GM19452 (cell line): Measurements from ENCODE around the gene CYFIP1.

Experiments used
- ATAC-seq: cut with Tn5 transposase; IDR thresholded peaks from one replicate; pipeline ENCODE4 v1.9.1; 2021; ENCODE audit not compliant: unreplicated experiment

The CYFIP1 gene

DNA sequence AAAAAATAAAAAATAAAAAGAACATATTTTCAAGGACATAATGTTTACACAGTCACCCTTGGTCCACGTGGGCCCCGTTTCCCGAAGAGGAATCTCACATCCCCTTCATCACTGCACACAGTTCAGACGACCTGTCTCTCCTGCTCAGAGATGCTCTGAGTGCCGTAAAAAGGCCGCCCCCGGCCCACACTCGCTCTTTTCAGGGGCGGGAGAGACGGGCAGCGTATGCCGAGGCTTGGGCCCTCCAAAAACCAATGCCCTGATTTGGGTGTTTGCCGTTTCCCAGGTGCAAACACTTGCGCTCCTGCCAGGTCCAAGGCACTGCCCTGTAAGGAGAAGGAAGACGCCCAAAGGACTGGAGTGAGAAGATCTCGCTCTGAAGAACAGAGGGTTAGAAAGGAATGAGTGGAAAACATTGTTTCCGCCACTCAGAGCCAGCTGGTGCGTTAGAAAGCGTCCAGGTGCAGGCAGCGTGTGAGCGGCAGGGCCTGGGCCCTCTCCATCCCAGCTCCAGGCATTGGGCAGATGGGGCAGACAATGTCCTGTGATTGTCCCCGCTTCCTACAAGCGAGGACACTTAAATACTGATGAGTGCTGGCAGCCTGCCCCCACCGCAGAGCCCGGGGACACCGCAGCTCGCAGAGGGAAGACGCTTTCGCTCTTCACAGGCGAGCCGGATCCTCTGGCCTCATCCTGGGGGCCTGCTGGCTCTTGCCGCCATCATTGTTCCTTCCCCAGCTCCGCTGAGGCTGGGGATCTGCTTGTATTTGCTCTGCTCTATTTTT, 88.5 kb downstream of the CYFIP1 start:
- ATAC-seq, result no peak

DNA sequence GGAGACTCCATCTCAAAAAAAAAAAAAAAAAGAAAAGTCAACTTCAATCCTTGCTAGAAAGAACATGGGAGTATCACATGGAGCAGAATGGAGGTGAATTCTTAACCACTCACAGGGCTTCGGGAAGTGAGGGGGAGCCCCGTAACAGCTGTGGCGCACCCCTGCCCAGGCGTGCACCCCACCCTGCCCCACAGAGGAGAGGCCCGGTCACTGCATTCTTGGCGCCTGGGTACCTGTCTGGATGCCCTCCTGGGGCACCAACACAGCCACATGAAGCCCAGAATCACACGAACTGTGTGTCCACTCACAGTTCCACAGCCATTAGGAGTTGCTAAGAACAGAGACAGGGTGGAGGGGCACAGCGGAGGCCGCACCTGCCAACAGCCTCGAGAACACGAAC, 89.9 kb downstream of the CYFIP1 start:
- ATAC-seq, result no peak

DNA sequence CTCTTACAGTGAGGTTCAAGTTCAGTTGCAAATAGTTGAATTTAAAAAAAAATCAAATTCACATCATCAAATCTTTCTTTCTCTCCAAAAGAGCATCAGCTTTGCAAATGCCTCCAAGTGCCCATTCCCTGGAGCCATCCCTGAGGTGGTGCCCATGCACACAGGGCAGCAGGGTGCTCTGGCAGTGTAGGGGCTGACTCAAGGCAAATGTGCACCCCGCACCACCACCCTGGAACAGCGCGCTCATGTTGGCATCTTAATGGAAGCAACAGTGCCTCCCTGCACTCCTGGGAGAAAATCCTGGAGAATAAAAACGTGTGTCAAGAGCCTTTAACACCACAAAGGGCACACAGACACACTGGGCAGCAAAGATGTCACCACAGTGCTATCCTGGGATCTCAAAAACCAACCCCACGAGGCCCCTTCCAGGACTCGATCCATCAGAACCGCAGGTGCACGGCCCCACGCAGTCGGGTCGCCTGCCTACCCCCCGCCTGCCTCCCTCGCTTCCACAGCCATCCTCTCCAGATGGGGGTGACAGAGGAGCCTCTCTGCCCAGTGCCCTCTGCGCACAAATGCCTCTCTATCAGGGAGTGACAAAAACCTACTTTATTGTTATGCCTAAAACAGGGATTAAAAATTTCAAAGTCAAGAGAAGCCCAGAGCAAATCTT, 90.9 kb downstream of the CYFIP1 start:
- ATAC-seq, result no peak

DNA sequence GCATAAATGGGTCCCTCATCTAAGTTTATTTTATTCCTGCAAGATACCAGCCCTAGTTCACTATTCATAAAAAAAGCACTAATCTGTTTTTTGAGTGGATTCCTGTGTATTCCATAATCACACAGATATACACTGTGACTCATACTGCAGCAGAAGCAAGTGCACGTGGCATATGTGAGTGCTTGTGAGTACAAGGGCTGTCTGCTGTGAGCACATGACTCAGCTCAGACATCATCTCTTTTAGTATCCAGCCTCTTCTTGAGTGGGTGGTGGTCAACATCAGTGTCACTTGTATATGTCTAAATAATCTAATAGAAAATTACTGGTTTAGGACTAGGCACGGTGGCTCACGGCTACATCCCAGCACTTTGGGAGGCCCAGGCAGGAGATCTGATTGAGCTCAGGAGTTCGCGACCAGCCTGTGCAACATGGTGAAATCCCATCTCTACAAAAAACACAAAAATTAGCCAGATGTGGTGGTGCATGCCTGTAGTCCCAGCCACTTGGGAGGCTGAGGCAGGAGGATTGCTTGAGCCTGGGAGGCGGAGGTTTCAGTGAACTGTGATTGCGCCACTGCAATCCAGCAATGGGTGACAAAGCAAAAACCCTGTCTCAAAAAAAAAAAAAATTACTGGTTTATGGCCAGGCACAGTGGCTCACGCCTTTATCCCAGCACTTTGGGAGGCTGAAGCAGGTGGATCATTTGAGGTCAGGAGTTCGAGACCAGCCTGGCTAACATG, 91.9 kb downstream of the CYFIP1 start:
- ATAC-seq, result no peak

DNA sequence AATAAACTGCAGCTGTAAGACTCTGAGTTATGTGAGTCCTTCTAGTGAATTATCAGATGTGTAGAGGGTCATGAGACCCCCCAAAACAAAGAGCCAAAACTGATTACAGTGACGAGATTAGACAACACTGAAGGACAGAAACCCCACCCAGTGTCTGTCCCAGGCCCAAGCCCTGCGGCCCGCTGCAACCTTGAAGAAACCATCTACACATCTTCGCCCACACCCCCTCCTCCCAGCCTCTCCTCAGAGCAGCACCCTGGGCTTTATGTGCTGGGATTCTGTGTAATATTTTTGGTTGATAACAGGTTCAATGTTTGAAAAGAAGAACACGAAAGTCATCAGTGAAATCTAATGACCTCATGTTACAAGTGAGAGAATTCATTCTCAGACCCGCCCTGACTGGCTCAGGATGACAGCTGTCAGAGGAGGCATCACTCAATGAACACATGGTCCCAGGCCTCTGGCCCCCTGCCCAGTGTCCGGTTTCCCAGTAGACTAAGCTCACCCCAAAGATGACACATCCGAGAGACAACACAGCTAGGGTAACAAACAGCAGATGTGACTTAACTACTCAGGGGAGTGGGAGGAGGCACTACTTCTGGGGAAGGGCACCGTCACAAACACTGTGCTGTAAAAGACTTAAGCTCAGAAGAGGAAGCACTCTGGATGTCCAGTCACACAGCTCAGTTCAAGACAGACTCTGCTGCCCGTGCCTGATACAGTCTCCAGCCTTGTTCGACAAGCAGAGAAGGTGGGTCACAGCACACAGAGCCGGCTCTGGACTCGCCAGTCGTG, 92.8 kb downstream of the CYFIP1 start:
- ATAC-seq, result no peak

DNA sequence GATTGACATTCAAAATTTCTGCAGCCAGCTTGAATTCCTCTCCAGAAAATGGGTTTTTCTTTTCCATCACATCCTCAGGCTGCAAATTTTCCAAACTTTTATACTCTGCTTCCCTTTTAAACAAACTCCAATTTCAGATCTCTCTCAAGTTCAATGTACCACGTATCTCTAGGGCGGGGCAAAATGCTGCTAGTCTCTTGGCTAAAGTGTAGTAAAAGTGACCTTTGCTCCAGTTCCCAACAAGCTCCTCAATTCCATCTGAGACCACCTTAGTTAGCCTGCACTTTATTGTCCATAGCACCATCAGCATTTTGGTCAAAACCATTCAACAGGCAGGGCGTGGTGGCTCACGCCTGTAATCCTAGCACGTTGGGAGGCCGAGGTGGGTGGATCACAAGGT, 95.0 kb downstream of the CYFIP1 start:
- ATAC-seq, result no peak

DNA sequence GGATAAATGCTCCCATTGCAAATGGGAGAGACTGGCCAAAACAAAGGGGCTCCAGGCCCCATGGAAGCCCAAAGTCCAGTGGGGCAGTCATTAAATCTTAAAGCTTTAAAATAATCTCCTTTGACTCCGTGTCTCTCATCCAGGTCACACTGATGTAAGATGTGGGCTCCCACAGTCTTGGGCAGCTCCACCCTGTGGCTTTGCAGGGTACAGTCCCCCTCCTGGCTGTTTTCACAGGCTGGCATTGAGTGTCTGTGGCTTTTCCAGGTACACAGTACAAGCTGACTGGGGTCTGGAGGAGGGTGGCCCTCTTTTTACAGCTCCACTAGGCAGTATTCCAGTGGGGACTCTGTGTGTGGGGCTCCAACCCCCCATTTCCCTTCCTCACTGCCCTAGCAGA, 95.8 kb downstream of the CYFIP1 start:
- no peak for ATAC-seq

DNA sequence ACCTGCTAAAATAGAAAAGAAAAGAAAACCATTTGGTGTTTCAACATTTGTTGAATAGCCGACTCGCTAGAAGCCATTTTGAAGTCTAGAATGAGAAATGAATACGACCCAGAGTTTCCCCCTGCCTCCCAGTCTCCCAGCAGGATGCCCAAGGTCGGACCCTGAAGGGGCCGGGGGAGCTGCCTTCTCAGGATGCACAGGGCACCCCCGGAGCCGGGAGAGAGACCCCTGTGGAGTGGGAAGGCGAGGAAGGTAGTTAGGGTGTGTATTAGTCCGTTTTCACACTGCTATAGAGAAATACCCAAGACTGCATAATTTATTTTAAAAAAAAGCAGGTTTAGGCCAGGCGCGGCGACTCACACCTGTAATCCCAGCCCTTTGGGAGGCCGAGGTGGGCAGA, 97.0 kb downstream of the CYFIP1 start:
- no peak for ATAC-seq

DNA sequence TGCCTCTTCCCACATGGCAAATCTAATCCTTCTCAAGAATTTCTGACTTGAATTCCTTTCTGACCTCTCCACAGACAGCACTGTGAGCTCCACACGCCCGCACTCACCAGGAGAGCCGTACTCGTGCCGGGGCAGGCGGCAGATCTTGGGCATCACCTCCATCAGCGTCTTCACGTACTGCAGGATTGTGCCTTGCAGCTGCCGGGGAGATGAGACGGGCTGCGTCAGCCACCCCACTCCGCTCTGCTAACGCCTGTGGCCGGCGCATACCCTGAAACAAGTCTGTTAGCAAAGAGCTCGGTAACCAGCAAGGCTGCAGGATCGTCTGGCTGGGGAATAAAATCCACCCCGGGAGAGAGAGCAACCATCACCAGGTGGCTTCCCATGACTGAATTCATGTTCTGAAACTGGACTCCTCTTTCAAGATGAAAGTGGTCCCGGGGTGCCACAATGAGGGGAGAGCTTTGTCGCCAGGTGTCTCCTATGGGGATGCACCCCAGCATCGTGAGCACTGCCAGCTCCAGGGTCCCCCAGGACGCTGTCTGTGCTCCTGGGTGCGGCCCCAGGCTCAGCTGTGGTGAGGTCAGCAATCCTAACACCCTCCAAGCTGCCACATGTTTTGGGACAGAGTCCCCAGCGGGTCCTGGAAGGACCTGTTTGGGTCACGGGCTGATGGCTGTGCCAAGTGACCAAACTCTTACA, 98.3 kb downstream of the CYFIP1 start:
- no peak for ATAC-seq

DNA sequence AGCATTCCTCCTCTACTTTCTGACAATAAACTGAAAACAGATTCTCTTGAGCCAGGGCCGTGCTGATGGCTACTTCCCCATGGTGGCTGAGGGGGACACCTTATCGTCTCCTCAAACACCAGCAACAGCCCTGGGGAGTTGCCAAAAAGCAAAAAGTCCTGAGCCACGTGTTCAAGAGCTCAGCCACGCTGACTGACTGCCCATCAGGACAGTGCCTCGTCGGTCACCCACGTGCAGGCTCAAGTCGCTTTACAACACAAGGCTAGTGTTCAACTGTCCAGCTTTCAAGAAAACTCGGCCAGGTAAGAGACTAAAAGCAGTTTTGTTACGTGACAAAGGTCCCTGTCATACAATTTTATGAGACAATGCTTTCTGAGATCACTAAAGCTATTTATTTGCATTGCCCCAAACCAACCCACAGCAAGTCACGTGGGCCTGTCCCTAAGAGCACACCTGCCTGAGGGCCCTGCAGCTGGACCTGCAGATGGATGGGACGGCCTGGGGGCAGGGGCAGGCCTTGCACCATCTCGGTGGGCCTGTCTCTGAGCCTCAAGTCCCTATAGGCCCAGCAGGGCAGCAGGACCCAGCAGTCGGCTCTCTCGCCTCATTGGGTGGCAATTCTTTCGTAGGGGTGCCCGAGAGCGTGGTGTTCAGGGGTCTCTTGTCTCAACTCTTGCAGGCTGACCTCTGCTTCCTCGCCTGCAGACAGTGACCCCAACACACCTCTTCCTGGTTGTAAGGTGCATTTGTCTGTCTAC, 99.0 kb downstream of the CYFIP1 start:
- no peak for ATAC-seq

DNA sequence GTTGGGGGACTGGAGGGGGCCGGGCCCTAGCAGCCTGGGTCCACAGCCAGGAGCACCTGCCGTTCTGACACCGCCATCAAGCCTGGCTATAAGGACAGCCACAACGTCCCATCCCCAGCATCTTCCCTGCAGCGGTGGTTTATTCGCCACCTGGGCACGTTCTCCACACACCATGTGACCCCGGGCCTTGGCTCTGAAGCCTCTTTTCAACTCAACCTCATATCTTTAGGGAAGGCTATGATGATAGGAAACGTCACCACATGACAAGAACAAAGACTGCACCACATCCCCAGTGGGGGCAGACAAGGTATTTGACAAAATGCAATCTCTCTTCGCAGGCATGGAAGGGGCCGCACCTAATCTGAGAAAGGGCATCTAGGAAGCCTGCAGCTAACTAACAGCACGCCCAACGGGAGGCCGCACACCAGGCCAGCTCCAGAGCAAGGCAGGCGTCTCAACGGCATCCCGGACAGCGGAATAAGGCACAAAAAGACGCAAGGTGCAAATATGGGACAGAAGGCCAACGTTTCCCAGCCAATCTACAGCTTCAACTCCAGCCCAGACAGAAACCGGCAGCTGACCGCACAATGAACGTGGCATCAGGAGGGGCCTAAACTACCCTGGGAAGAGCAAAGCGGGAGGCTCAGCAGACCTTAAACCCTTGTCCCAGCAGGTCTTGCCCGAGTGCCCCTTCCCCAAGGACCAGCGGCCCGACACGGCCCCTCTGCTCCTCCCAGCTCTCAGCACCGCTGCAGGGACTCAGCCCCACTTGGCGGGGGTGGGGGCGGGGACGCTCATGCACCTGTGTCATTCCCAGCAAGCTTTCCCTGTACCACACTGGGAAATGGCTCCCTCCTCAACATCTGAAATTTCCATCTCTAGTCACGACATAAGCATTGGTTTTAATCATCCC, 99.8 kb downstream of the CYFIP1 start:
- ATAC-seq, result no peak

DNA sequence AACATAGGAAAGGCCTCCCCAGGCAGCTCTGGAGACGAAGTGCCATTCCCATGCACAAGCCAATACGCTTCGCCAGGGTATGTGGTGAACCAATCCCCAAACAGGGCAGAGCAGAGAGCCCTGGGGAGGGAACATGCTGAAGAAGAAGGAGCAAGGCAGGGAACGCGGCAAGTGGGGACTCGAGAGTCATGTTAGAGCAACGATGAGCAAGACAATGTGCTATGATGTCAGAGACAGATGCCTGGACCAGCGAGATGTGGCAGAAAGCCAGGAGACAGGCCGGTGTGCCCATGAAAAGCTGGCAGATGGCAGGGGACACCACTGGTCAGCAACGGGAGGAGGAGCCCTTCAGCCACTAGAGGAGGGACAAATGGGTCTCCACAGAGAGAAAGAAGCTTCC, 102.1 kb downstream of the CYFIP1 start:
- no peak for ATAC-seq

DNA sequence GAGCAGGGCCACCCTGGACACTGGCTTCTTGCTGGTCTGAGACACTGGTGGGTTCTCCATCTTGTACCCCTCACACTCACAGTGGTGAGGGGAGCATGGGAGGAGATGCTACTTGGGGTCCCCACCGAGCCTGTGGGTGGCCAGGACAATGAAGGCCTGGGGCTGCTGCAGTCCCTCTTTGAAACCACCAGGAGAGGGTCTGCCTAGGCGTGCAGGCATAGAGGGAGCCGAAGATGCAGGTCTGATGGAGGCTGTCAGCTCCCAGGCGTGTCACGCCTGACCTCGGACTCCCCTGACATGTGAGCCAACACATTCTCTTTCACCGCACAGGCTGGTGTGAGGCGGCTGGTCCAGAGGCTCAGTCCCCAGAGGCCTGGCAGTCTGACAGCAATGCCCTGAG, 102.6 kb downstream of the CYFIP1 start:
- ATAC-seq, result no peak

DNA sequence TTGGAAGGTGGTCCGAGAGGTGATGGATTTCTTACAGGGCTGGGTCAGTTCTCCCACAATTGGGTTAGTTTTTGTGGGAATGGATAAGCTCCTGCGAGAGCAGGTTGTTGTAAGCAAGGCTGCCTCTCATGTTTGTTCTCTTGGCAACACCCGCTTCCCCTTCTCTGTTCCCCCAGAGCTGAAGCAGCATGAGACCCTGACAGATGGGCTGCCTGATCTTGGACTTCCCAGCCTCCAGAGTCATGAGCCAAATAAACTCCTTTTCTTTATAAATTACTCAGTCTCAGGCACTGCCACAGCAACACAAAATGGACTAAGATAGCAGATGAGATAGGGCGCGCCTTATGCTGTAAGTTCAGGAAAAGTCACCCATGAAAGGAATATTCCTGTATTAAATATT, 103.1 kb downstream of the CYFIP1 start:
- ATAC-seq, result no peak

DNA sequence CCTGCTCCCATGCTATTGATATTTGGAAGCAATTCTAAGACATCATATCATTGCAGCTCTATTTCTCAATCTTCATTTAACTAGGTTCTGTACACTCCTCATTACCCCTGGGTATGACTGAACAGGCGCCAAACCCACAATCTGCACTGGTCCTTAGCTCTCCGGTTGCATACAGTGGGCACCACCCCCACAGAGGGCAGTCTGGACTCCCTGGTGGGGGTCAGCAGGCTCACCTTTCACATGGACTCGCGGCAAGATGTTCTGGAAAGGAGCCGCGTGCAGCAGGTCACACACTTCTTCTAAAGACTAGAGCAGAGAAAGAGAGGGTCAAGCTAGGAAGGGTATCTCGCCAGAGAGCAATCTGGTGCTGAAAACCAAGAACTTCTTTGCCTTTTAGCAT, 105.2 kb downstream of the CYFIP1 start:
- ATAC-seq, result no peak

DNA sequence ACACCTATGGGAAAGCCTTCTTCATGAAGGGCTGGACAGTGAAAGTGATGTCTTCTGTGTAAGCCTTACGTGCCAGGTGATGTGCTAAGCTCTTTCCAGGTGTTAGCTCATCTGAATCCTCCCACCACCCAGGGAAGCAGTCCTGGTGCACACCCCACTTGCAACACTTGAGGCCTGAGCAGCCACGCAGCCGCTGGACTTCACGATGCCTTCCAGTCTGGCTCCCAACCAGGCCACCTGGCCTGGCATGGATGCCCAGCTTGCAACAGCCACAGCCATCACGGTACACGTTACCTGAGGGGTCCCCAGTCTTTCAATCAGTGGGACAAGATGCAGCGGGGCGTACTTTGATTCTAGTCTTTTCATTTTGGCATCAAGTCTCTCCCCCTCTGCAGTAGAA, 105.9 kb downstream of the CYFIP1 start:
- no peak for ATAC-seq

DNA sequence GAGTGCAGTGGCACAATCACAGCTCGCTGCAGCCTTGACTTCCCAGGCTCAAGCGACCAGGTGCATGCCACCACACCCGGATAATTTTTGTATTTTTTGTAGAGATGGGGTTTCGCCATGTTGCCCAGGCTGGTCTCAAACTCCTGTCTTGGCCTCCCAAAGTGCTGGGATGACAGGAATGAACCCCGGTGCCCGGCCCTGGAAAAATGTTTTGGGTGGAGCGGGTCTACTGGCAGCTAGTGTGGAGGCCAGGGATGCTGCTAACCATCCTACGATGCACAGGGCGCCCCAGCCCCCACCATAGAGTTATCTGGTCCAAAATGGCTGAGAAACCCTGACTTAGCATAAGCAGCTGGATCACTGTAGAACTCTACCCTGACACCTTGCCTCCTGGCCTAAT, 106.3 kb downstream of the CYFIP1 start:
- ATAC-seq, result no peak

DNA sequence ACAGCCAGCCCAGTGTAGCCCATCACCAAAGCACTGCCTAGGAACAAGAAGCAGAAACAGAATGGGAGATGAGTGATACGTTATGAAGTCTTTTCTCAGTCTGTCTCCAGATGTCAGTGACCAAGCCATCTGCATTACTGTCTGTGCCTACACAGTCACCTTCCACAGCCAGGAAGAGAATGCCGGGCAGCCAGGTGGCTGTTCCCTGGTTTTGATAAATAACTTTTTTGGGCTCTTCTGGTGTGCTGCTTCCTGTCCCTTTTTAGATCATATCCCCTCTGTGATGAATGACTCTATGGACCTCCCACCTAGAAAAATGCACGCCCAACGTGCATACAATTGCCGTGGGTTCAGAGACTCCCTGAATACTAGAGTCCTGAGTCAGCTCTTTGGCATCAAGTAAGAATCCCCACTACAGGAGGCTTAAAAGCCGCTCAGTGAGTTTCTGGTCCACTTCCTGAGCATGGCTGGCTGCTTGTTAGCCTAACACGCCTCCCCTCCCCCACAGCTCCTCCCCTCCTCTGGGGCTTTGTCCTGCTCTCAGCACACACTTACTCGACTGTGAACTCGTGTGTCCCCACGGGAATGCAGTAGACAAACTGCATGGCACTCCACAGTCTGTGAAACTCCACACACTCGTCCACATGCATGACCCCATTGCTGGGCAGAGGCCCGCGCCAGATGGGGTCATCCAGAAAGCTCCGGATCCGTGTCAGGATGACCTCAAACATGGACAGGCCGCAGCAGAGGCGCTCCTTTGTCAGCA, 107.0 kb downstream of the CYFIP1 start:
- ATAC-seq, result no peak
